ENCODE results near the gene MCU.

Gene MCU

GRCh38 chr10:72818076-72818475 is 126.1 kb downstream of the MCU start:
- Histone ChIP-seq H3K27me3 (ENCODE audit: control insufficient read depth in 1 of 2, insufficient read depth in 2 of 2, low read length in 2 of 2) (no peaks in the 10 kb centered on the region), H3K4me3 (ENCODE audit: low read length in 2 of 2) (no peak overlapping the region), H3K36me3 (ENCODE audit: control insufficient read depth in 2 of 2, insufficient read depth in 2 of 2, low read length in 2 of 2) (no peaks in the 10 kb centered on the region), H3K4me1 (ENCODE audit: control insufficient read depth, insufficient read depth, low read length) (no peaks in the 10 kb centered on the region), H3K27ac (ENCODE audit: low read length) (no peak overlapping the region), H3K9ac (ENCODE audit: low read length in 2 of 2) (no peak overlapping the region), H3K9me3 (ENCODE audit: control insufficient read depth in 2 of 2, low read length in 2 of 2) (no peaks in the 10 kb centered on the region)

- Histone ChIP-seq H3K4me1 (ENCODE audit: control insufficient read depth, insufficient read depth, low read length) (no peaks in the 10 kb centered on the region), H3K9me3 (ENCODE audit: control insufficient read depth in 2 of 2, low read length in 2 of 2) (no peaks in the 10 kb centered on the region), H3K9ac (ENCODE audit: low read length in 2 of 2) (no peak overlapping the region), H3K4me3 (ENCODE audit: low read length in 2 of 2) (no peak overlapping the region), H3K36me3 (ENCODE audit: control insufficient read depth in 2 of 2, insufficient read depth in 2 of 2, low read length in 2 of 2) (no peaks in the 10 kb centered on the region), H3K27me3 (ENCODE audit: control insufficient read depth in 1 of 2, insufficient read depth in 2 of 2, low read length in 2 of 2) (no peaks in the 10 kb centered on the region), H3K27ac (ENCODE audit: low read length) (no peak overlapping the region)
These were observed 127.1 kb downstream of the MCU start for GRCh38 chr10:72819053-72819452.

- Histone ChIP-seq H3K9ac (ENCODE audit: low read length in 2 of 2) (no peak overlapping the region), H3K27ac (ENCODE audit: low read length) (no peak overlapping the region), H3K4me3 (ENCODE audit: low read length in 2 of 2) (no peak overlapping the region), H3K27me3 (ENCODE audit: control insufficient read depth in 1 of 2, insufficient read depth in 2 of 2, low read length in 2 of 2) (no peaks in the 10 kb centered on the region), H3K36me3 (ENCODE audit: control insufficient read depth in 2 of 2, insufficient read depth in 2 of 2, low read length in 2 of 2) (no peaks in the 10 kb centered on the region), H3K4me1 (ENCODE audit: control insufficient read depth, insufficient read depth, low read length) (no peaks in the 10 kb centered on the region), H3K9me3 (ENCODE audit: control insufficient read depth in 2 of 2, low read length in 2 of 2) (no peaks in the 10 kb centered on the region)
These were observed 129.7 kb downstream of the MCU start for GRCh38 chr10:72821606-72822005.

GRCh38 chr10:72822342-72822986 is 130.5 kb downstream of the MCU start:
- no peaks in the 10 kb centered on the region for H3K27me3 ChIP-seq (ENCODE audit: control insufficient read depth in 1 of 2, insufficient read depth in 2 of 2, low read length in 2 of 2)
- no peak overlapping the region for H3K9ac ChIP-seq (ENCODE audit: low read length in 2 of 2)
- H3K36me3 ChIP-seq (ENCODE audit: control insufficient read depth in 2 of 2, insufficient read depth in 2 of 2, low read length in 2 of 2): no peaks in the 10 kb centered on the region
- H3K9me3 ChIP-seq (ENCODE audit: control insufficient read depth in 2 of 2, low read length in 2 of 2): no peaks in the 10 kb centered on the region
- no peak overlapping the region for H3K27ac ChIP-seq (ENCODE audit: low read length)
- H3K4me1 ChIP-seq (ENCODE audit: control insufficient read depth, insufficient read depth, low read length): no peaks in the 10 kb centered on the region
- no peak overlapping the region for H3K4me3 ChIP-seq (ENCODE audit: low read length in 2 of 2)

GRCh38 chr10:72825163-72825562 is 133.2 kb downstream of the MCU start:
- no peak overlapping the region for H3K27ac ChIP-seq (ENCODE audit: low read length)
- no peaks in the 10 kb centered on the region for H3K9me3 ChIP-seq (ENCODE audit: control insufficient read depth in 2 of 2, low read length in 2 of 2)
- H3K4me1 ChIP-seq (ENCODE audit: control insufficient read depth, insufficient read depth, low read length): no peaks in the 10 kb centered on the region
- no peak overlapping the region for H3K9ac ChIP-seq (ENCODE audit: low read length in 2 of 2)
- no peaks in the 10 kb centered on the region for H3K36me3 ChIP-seq (ENCODE audit: control insufficient read depth in 2 of 2, insufficient read depth in 2 of 2, low read length in 2 of 2)
- H3K4me3 ChIP-seq (ENCODE audit: low read length in 2 of 2): no peak overlapping the region
- no peaks in the 10 kb centered on the region for H3K27me3 ChIP-seq (ENCODE audit: control insufficient read depth in 1 of 2, insufficient read depth in 2 of 2, low read length in 2 of 2)

GRCh38 chr10:72826346-72826745 is 134.4 kb downstream of the MCU start:
- no peak overlapping the region for H3K9ac ChIP-seq (ENCODE audit: low read length in 2 of 2)
- no peaks in the 10 kb centered on the region for H3K9me3 ChIP-seq (ENCODE audit: control insufficient read depth in 2 of 2, low read length in 2 of 2)
- H3K27me3 ChIP-seq (ENCODE audit: control insufficient read depth in 1 of 2, insufficient read depth in 2 of 2, low read length in 2 of 2): no peaks in the 10 kb centered on the region
- no peaks in the 10 kb centered on the region for H3K4me1 ChIP-seq (ENCODE audit: control insufficient read depth, insufficient read depth, low read length)
- no peak overlapping the region for H3K27ac ChIP-seq (ENCODE audit: low read length)
- H3K4me3 ChIP-seq (ENCODE audit: low read length in 2 of 2): no peak overlapping the region
- H3K36me3 ChIP-seq (ENCODE audit: control insufficient read depth in 2 of 2, insufficient read depth in 2 of 2, low read length in 2 of 2): no peaks in the 10 kb centered on the region

- Histone ChIP-seq H3K4me1 (ENCODE audit: control insufficient read depth, insufficient read depth, low read length) (no peaks in the 10 kb centered on the region), H3K9me3 (ENCODE audit: control insufficient read depth in 2 of 2, low read length in 2 of 2) (no peaks in the 10 kb centered on the region), H3K36me3 (ENCODE audit: control insufficient read depth in 2 of 2, insufficient read depth in 2 of 2, low read length in 2 of 2) (no peaks in the 10 kb centered on the region), H3K27ac (ENCODE audit: low read length) (no peak overlapping the region), H3K9ac (ENCODE audit: low read length in 2 of 2) (no peak overlapping the region), H3K27me3 (ENCODE audit: control insufficient read depth in 1 of 2, insufficient read depth in 2 of 2, low read length in 2 of 2) (no peaks in the 10 kb centered on the region), H3K4me3 (ENCODE audit: low read length in 2 of 2) (no peak overlapping the region)
These were observed 136.4 kb downstream of the MCU start for GRCh38 chr10:72828294-72828693.

GRCh38 chr10:72830625-72831024 is 138.7 kb downstream of the MCU start:
- Histone ChIP-seq H3K27me3 (ENCODE audit: control insufficient read depth in 1 of 2, insufficient read depth in 2 of 2, low read length in 2 of 2) (no peaks in the 10 kb centered on the region), H3K27ac (ENCODE audit: low read length) (no peak overlapping the region), H3K9ac (ENCODE audit: low read length in 2 of 2) (no peak overlapping the region), H3K4me3 (ENCODE audit: low read length in 2 of 2) (no peak overlapping the region), H3K4me1 (ENCODE audit: control insufficient read depth, insufficient read depth, low read length) (no peaks in the 10 kb centered on the region), H3K9me3 (ENCODE audit: control insufficient read depth in 2 of 2, low read length in 2 of 2) (no peaks in the 10 kb centered on the region), H3K36me3 (ENCODE audit: control insufficient read depth in 2 of 2, insufficient read depth in 2 of 2, low read length in 2 of 2) (no peaks in the 10 kb centered on the region)

- H3K9me3 ChIP-seq (ENCODE audit: control insufficient read depth in 2 of 2, low read length in 2 of 2): no peaks in the 10 kb centered on the region
- no peak overlapping the region for H3K27ac ChIP-seq (ENCODE audit: low read length)
- no peak overlapping the region for H3K4me3 ChIP-seq (ENCODE audit: low read length in 2 of 2)
- no peaks in the 10 kb centered on the region for H3K4me1 ChIP-seq (ENCODE audit: control insufficient read depth, insufficient read depth, low read length)
- H3K9ac ChIP-seq (ENCODE audit: low read length in 2 of 2): no peak overlapping the region
- H3K36me3 ChIP-seq (ENCODE audit: control insufficient read depth in 2 of 2, insufficient read depth in 2 of 2, low read length in 2 of 2): no peaks in the 10 kb centered on the region
- no peaks in the 10 kb centered on the region for H3K27me3 ChIP-seq (ENCODE audit: control insufficient read depth in 1 of 2, insufficient read depth in 2 of 2, low read length in 2 of 2)
These were observed 139.9 kb downstream of the MCU start for GRCh38 chr10:72831696-72832409.

GRCh38 chr10:72832701-72833100 is 140.8 kb downstream of the MCU start:
- Histone ChIP-seq H3K9ac (ENCODE audit: low read length in 2 of 2) (no peak overlapping the region), H3K27ac (ENCODE audit: low read length) (no peak overlapping the region), H3K27me3 (ENCODE audit: control insufficient read depth in 1 of 2, insufficient read depth in 2 of 2, low read length in 2 of 2) (no peaks in the 10 kb centered on the region), H3K9me3 (ENCODE audit: control insufficient read depth in 2 of 2, low read length in 2 of 2) (no peaks in the 10 kb centered on the region), H3K36me3 (ENCODE audit: control insufficient read depth in 2 of 2, insufficient read depth in 2 of 2, low read length in 2 of 2) (no peaks in the 10 kb centered on the region), H3K4me1 (ENCODE audit: control insufficient read depth, insufficient read depth, low read length) (no peaks in the 10 kb centered on the region), H3K4me3 (ENCODE audit: low read length in 2 of 2) (no peak overlapping the region)

GRCh38 chr10:72834183-72834825 is 142.4 kb downstream of the MCU start:
- no peak overlapping the region for H3K4me3 ChIP-seq (ENCODE audit: low read length in 2 of 2)
- no peaks in the 10 kb centered on the region for H3K36me3 ChIP-seq (ENCODE audit: control insufficient read depth in 2 of 2, insufficient read depth in 2 of 2, low read length in 2 of 2)
- no peaks in the 10 kb centered on the region for H3K27me3 ChIP-seq (ENCODE audit: control insufficient read depth in 1 of 2, insufficient read depth in 2 of 2, low read length in 2 of 2)
- H3K4me1 ChIP-seq (ENCODE audit: control insufficient read depth, insufficient read depth, low read length): no peaks in the 10 kb centered on the region
- no peak overlapping the region for H3K27ac ChIP-seq (ENCODE audit: low read length)
- no peaks in the 10 kb centered on the region for H3K9me3 ChIP-seq (ENCODE audit: control insufficient read depth in 2 of 2, low read length in 2 of 2)
- no peak overlapping the region for H3K9ac ChIP-seq (ENCODE audit: low read length in 2 of 2)

All from stomach smooth muscle (tissue), 2 donors.